Glutamatergic neuron (in vitro differentiated cells): ENCODE measurements around the gene GALNS. TPM values are rescaled to one million over a fixed set of nuclear protein-coding genes. Genes with fewer than 3 reads are reported as not detected.

Source experiments
- DNase-seq: peaks from one replicate; pipeline ENCODE4 v3.0.0; 2022
- H3K27ac Mint-ChIP-seq: one replicate; pipeline ENCODE4 v1.8.0; 2020; ENCODE audit warnings: mild to moderate bottlenecking, mixed read lengths, inconsistent platforms; ENCODE audit not compliant: unreplicated experiment
- H3K27me3 Mint-ChIP-seq: one replicate; pipeline ENCODE4 v1.8.0; 2020; ENCODE audit warnings: mild to moderate bottlenecking, moderate library complexity, mixed read lengths, inconsistent platforms; ENCODE audit not compliant: unreplicated experiment
- H3K36me3 Mint-ChIP-seq: one replicate; pipeline ENCODE4 v1.8.0; 2020; ENCODE audit warnings: mild to moderate bottlenecking, mixed read lengths, inconsistent platforms; ENCODE audit not compliant: unreplicated experiment
- H3K4me1 Mint-ChIP-seq: one replicate; pipeline ENCODE4 v1.8.0; 2020; ENCODE audit warnings: mild to moderate bottlenecking, low read depth, mixed read lengths, inconsistent platforms; ENCODE audit not compliant: unreplicated experiment
- H3K4me3 Mint-ChIP-seq: one replicate; pipeline ENCODE4 v1.8.0; 2020; ENCODE audit warnings: mild to moderate bottlenecking, mixed read lengths, inconsistent platforms; ENCODE audit not compliant: unreplicated experiment
- H3K9me3 Mint-ChIP-seq: one replicate; pipeline ENCODE4 v1.8.0; 2020; ENCODE audit warnings: mild to moderate bottlenecking, moderate library complexity, mixed read lengths, inconsistent platforms; ENCODE audit not compliant: unreplicated experiment
- CTCF ChIP-seq: fragments of 200-600 bp; sonication (generic); IDR thresholded peaks from one replicate; pipeline ENCODE4 v1.5.0; 2021; ENCODE audit not compliant: partially characterized antibody, unreplicated experiment
- total RNA-seq: library from RNA; stranded (reverse); fragmentation: NEBNext Ultra II Directional; extraction: Animal tissue kit (Norgen Biotek cat#: 25700); gene quantifications from one replicate; pipeline ENCODE4 v1.2.1, GENCODE V29; 2021; ENCODE audit not compliant: unreplicated experiment

GALNS gene
- total RNA-seq, 1 donor from 2014 or later = 31.7 TPM

- Mint-ChIP-seq H3K4me3 (no peak overlapping the region), H3K27ac (no peak overlapping the region), H3K27me3 (peaks cover 3% of the 10 kb centered on the region), H3K36me3 (no peaks in the 10 kb centered on the region), H3K4me1 (no peaks in the 10 kb centered on the region), H3K9me3 (peaks cover under 1% of the 10 kb centered on the region)
- DNase-seq = no peak
- TF ChIP-seq CTCF = no peak
These were observed 50.8 kb downstream of the GALNS start for GRCh38 chr16:88805887-88806393.

- H3K4me1 Mint-ChIP-seq = no peaks in the 10 kb centered on the region
- no peak for DNase-seq
- no peak overlapping the region for H3K4me3 Mint-ChIP-seq
- H3K27me3 Mint-ChIP-seq = peaks cover 3% of the 10 kb centered on the region
- peaks cover 2% of the 10 kb centered on the region for H3K9me3 Mint-ChIP-seq
- no peak for TF ChIP-seq CTCF
- H3K27ac Mint-ChIP-seq = no peak overlapping the region
- no peaks in the 10 kb centered on the region for H3K36me3 Mint-ChIP-seq
These were observed 51.4 kb downstream of the GALNS start for GRCh38 chr16:88805340-88805715.

GRCh38 chr16:88804552-88805339 is 52.0 kb downstream of the GALNS start:
- H3K27me3 Mint-ChIP-seq = peaks cover 3% of the 10 kb centered on the region
- peaks cover 2% of the 10 kb centered on the region for H3K9me3 Mint-ChIP-seq
- TF ChIP-seq CTCF = no peak
- H3K4me3 Mint-ChIP-seq = peak overlapping the region; percentile 55
- H3K27ac Mint-ChIP-seq = no peak overlapping the region
- no peak for DNase-seq
- H3K4me1 Mint-ChIP-seq = no peaks in the 10 kb centered on the region
- H3K36me3 Mint-ChIP-seq = no peaks in the 10 kb centered on the region

GRCh38 chr16:88804173-88804551 is 52.6 kb downstream of the GALNS start:
- H3K27ac Mint-ChIP-seq = no peak overlapping the region
- peaks cover 2% of the 10 kb centered on the region for H3K9me3 Mint-ChIP-seq
- no peaks in the 10 kb centered on the region for H3K4me1 Mint-ChIP-seq
- no peak for TF ChIP-seq CTCF
- no peaks in the 10 kb centered on the region for H3K36me3 Mint-ChIP-seq
- peak overlapping the region; percentile 55 for H3K4me3 Mint-ChIP-seq
- peaks cover 1% of the 10 kb centered on the region for H3K27me3 Mint-ChIP-seq
- no peak for DNase-seq

- no peaks in the 10 kb centered on the region for H3K36me3 Mint-ChIP-seq
- H3K27ac Mint-ChIP-seq = no peak within 1 kb of the TSS
- H3K4me1 Mint-ChIP-seq = no peaks in the 10 kb centered on the region
- H3K4me3 Mint-ChIP-seq = peak within 1 kb of the TSS; percentile 74
- no peak for TF ChIP-seq CTCF
- peaks cover 1% of the 10 kb centered on the region for H3K27me3 Mint-ChIP-seq
- peaks cover 2% of the 10 kb centered on the region for H3K9me3 Mint-ChIP-seq
- peak; percentile 83 for DNase-seq
These were observed 53.3 kb downstream of the GALNS start, which contains the start of gene CDT1 for GRCh38 chr16:88803264-88803987. Gene CDT1, plus strand, starts transcription at chr16:88803789. Its CDS starts 43 bp downstream, at chr16:88803832.
